K562 (cell line): Measurements from ENCODE around the gene LYG2.

ENCODE experiments used
- FOS ChIP-seq: IDR thresholded peaks from 3 replicates; pipeline ENCODE4 v1.6.1; 2011; ENCODE audit not compliant: insufficient read length; ENCODE audit errors: extremely low read depth
- MAZ ChIP-seq, 2 experiments: fragments of 450-650 bp in 1 of 2; sonication (generic) in 1 of 2; formaldehyde crosslinking; IDR thresholded peaks in 1 of 2; conservative IDR thresholded peaks in 1 of 2; 2 replicates each; pipeline versions ENCODE4 v1.4.0 to v1.5.0; 2020; ENCODE audit warnings: mild to moderate bottlenecking in 1 of 2, missing genetic modification reagents in 1 of 2
- TBL1XR1 ChIP-seq, 2 experiments: IDR thresholded peaks; 2 replicates each; pipeline ENCODE4 v1.6.1; 2012; ENCODE audit warnings: improper control_type of control experiment in 2 of 2, low read length in 2 of 2, mild to moderate bottlenecking in 1 of 2

DNA sequence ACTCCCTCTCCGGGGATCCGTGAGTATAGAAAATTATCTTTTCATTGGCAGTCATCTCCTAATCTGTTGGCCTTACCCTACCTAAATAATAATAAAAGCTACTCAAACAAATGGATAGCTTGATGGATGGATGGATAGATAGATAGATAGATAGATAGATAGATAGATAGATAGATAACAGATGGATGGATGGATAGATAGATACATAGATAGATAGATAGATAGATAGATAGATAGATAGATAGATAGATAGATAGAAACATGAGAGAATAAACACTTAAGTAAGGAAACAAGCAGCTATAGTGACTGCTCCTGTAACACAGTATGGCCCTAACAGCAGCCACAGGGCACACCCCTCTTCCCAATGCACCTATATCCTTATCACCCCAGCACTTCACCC lies 39.4 kb downstream of the LYG2 start:
- TF ChIP-seq MAZ (CRISPR knock-in tag; conservative IDR thresholded peaks at IDR 0.05 in 1 of 2, IDR thresholded peaks at IDR 0.05 in 1 of 2): no peak
- no peak for TF ChIP-seq FOS
- TF ChIP-seq TBL1XR1 (IDR thresholded peaks at IDR 0.05; ENCODE audit: low read length in 2 of 2): no peak
